HG02588 (cell line): ENCODE results near the gene SKAP1.

Experiments
- ATAC-seq: cut with Tn5 transposase; IDR thresholded peaks from one replicate; pipeline ENCODE4 v1.9.1; 2021; ENCODE audit warnings: mild to moderate bottlenecking, moderate library complexity; ENCODE audit not compliant: unreplicated experiment

Gene SKAP1

GRCh38 chr17:48084932-48085331, 345.1 kb downstream of the SKAP1 start:
- ATAC-seq = no peak
